Neural progenitor cell (in vitro differentiated cells): ENCODE measurements around the gene FAT2. TPM values are rescaled to one million over a fixed set of nuclear protein-coding genes. Genes with fewer than 3 reads are reported as not detected.

ENCODE experiments used
- DNase-seq: peaks from one replicate; pipeline ENCODE4 v3.0.0-alpha.2; 2016; ENCODE audit warnings: low spot score
- H2AFZ ChIP-seq: fragments of 200-600 bp; sonication (generic); replicated peaks from 2 replicates; pipeline ENCODE4 v1.6.1; 2016; ENCODE audit warnings: antibody characterized with exemption
- H3F3A ChIP-seq: fragments of 200-600 bp; sonication (generic); 2 replicates; pipeline ENCODE4 v1.6.1; 2016; ENCODE audit warnings: antibody characterized with exemption, low read depth
- H3K27ac ChIP-seq: fragments of 200-600 bp; sonication (generic); 2 replicates; pipeline ENCODE4 v1.5.1; 2016; ENCODE audit warnings: mild to moderate bottlenecking
- H3K27me3 ChIP-seq: fragments of 200-600 bp; sonication (generic); 2 replicates; pipeline ENCODE4 v1.6.1; 2016; ENCODE audit warnings: mild to moderate bottlenecking, moderate library complexity
- H3K36me3 ChIP-seq: fragments of 200-600 bp; sonication (generic); 2 replicates; pipeline ENCODE4 v1.5.1; 2016
- H3K4me1 ChIP-seq: fragments of 200-600 bp; sonication (generic); 2 replicates; pipeline ENCODE4 v1.6.1; 2016; ENCODE audit warnings: mixed run types
- H3K4me2 ChIP-seq: fragments of 200-600 bp; sonication (generic); 2 replicates; pipeline ENCODE4 v1.6.1; 2016
- H3K4me3 ChIP-seq: fragments of 200-600 bp; sonication (generic); 2 replicates; pipeline ENCODE4 v1.5.1; 2016
- H3K79me2 ChIP-seq: fragments of 200-600 bp; sonication (generic); 2 replicates; pipeline ENCODE4 v1.6.1; 2016; ENCODE audit warnings: low read depth
- H3K9ac ChIP-seq: fragments of 200-600 bp; sonication (generic); 2 replicates; pipeline ENCODE4 v1.6.1; 2016
- H3K9me3 ChIP-seq: fragments of 200-600 bp; sonication (generic); 2 replicates; pipeline ENCODE4 v1.5.1; 2016; ENCODE audit warnings: low read depth
- H4K20me1 ChIP-seq: fragments of 200-600 bp; sonication (generic); 2 replicates; pipeline ENCODE4 v1.6.1; 2016; ENCODE audit warnings: low read depth
- H3K27ac Mint-ChIP-seq: 3 replicates; pipeline ENCODE4 v1.8.0; 2021; ENCODE audit warnings: mixed read lengths
- H3K27me3 Mint-ChIP-seq: 2 replicates; pipeline ENCODE4 v1.8.0; 2022; ENCODE audit warnings: low read depth, mild to moderate bottlenecking, inconsistent platforms, moderate library complexity, mixed read lengths; ENCODE audit not compliant: insufficient read depth
- H3K36me3 Mint-ChIP-seq: 3 replicates; pipeline ENCODE4 v1.8.0; 2021; ENCODE audit warnings: mixed read lengths
- H3K4me1 Mint-ChIP-seq: 3 replicates; pipeline ENCODE4 v1.8.0; 2021; ENCODE audit warnings: mixed read lengths
- H3K4me3 Mint-ChIP-seq: 3 replicates; pipeline ENCODE4 v1.8.0; 2021; ENCODE audit warnings: mild to moderate bottlenecking, moderate library complexity, mixed read lengths
- H3K9me3 Mint-ChIP-seq: 3 replicates; pipeline ENCODE4 v1.8.0; 2020; ENCODE audit warnings: mixed read lengths
- CTCF ChIP-seq: fragments of 200-600 bp; sonication (generic); IDR thresholded peaks from 2 replicates; pipeline ENCODE4 v1.5.1; 2017; ENCODE audit warnings: antibody characterized with exemption, mild to moderate bottlenecking
- EZH2 ChIP-seq: fragments of 200-600 bp; sonication (generic); IDR thresholded peaks from 2 replicates; pipeline ENCODE4 v1.6.1; 2017; ENCODE audit warnings: antibody characterized with exemption, mild to moderate bottlenecking, moderate library complexity
- EZH2phosphoT487 ChIP-seq: fragments of 200-600 bp; sonication (generic); IDR thresholded peaks from 2 replicates; pipeline ENCODE4 v1.6.1; 2017; ENCODE audit warnings: antibody characterized with exemption
- total RNA-seq: library from RNA; depleted of rRNA; stranded (reverse); fragments of >200 nt; gene quantifications from 2 replicates; pipeline ENCODE4 v1.2.3, GENCODE V29; 2015; ENCODE audit warnings: low replicate concordance

FAT2 gene
- total RNA-seq, 1 donor from 2014 or later: 0.36 TPM

GRCh38 chr5:151562019-151562707 is 29.0 kb downstream of the FAT2 start:
- peaks cover 2% of the 10 kb centered on the region for H3K27me3 Mint-ChIP-seq
- Histone ChIP-seq H4K20me1 (no peaks in the 10 kb centered on the region), H3K27me3 (no peaks in the 10 kb centered on the region), H3K27ac (no peak overlapping the region), H3K4me1 (peaks cover 14% of the 10 kb centered on the region), H3F3A (peaks cover 12% of the 10 kb centered on the region), H3K9ac (no peak overlapping the region), H3K4me2 (peak overlapping the region; percentile 47), H3K4me3 (no peak overlapping the region), H3K9me3 (no peaks in the 10 kb centered on the region), H3K79me2 (no peaks in the 10 kb centered on the region), H2AFZ (peak overlapping the region; percentile 64), H3K36me3 (no peaks in the 10 kb centered on the region)
- H3K4me3 Mint-ChIP-seq: peak overlapping the region; percentile 67
- no peak for TF ChIP-seq EZH2
- TF ChIP-seq EZH2phosphoT487: no peak
- TF ChIP-seq CTCF: no peak
- H3K36me3 Mint-ChIP-seq: no peaks in the 10 kb centered on the region
- peak; percentile 46 for DNase-seq
- H3K9me3 Mint-ChIP-seq: peaks cover 3% of the 10 kb centered on the region
- no peak overlapping the region for H3K27ac Mint-ChIP-seq
- peaks cover 3% of the 10 kb centered on the region for H3K4me1 Mint-ChIP-seq

- TF ChIP-seq CTCF: no peak
- no peak for TF ChIP-seq EZH2phosphoT487
- no peak for TF ChIP-seq EZH2
- Histone ChIP-seq H3K4me1 (peaks cover 14% of the 10 kb centered on the region), H3K4me2 (no peak overlapping the region), H3F3A (peaks cover 12% of the 10 kb centered on the region), H3K27me3 (no peaks in the 10 kb centered on the region), H3K4me3 (no peak overlapping the region), H3K27ac (no peak overlapping the region), H3K9me3 (no peaks in the 10 kb centered on the region), H2AFZ (no peak overlapping the region), H3K79me2 (no peaks in the 10 kb centered on the region), H4K20me1 (no peaks in the 10 kb centered on the region), H3K36me3 (no peaks in the 10 kb centered on the region), H3K9ac (no peak overlapping the region)
- Mint-ChIP-seq H3K27ac (no peak overlapping the region), H3K27me3 (peaks cover 2% of the 10 kb centered on the region), H3K36me3 (peaks cover 2% of the 10 kb centered on the region), H3K4me3 (no peak overlapping the region), H3K9me3 (no peaks in the 10 kb centered on the region), H3K4me1 (peaks cover 3% of the 10 kb centered on the region)
- DNase-seq: no peak
Observed at GRCh38 chr5:151557951-151558350, 33.2 kb downstream of the FAT2 start.

- TF ChIP-seq CTCF (no peak), EZH2phosphoT487 (no peak), EZH2 (no peak)
- H2AFZ ChIP-seq: no peak overlapping the region
- no peak overlapping the region for H3K4me3 ChIP-seq
- peaks cover 11% of the 10 kb centered on the region for H3K4me1 ChIP-seq
- H3K4me1 Mint-ChIP-seq: peaks cover 3% of the 10 kb centered on the region
- no peaks in the 10 kb centered on the region for H3K9me3 Mint-ChIP-seq
- H3K27me3 ChIP-seq: no peaks in the 10 kb centered on the region
- no peak overlapping the region for H3K27ac Mint-ChIP-seq
- H3K27me3 Mint-ChIP-seq: peaks cover 4% of the 10 kb centered on the region
- peaks cover 2% of the 10 kb centered on the region for H3K36me3 Mint-ChIP-seq
- no peaks in the 10 kb centered on the region for H3K9me3 ChIP-seq
- no peak overlapping the region for H3K9ac ChIP-seq
- no peak overlapping the region for H3K4me2 ChIP-seq
- no peak for DNase-seq
- no peak overlapping the region for H3K27ac ChIP-seq
- no peaks in the 10 kb centered on the region for H4K20me1 ChIP-seq
- no peaks in the 10 kb centered on the region for H3K36me3 ChIP-seq
- H3F3A ChIP-seq: peaks cover 10% of the 10 kb centered on the region
- no peaks in the 10 kb centered on the region for H3K79me2 ChIP-seq
- H3K4me3 Mint-ChIP-seq: no peak overlapping the region
Observed at GRCh38 chr5:151557466-151557865, 33.7 kb downstream of the FAT2 start.
